GM12878 (cell line): ENCODE results near the gene MSLN. TPM values are rescaled to one million over a fixed set of nuclear protein-coding genes. Genes with fewer than 3 reads are reported as not detected.

Source experiments
- ATAC-seq: fragments of 200-7000 bp; cut with Tn5 transposase; 3 replicates; pipeline ENCODE4 v1.9.1; 2020; ENCODE audit warnings: mild to moderate bottlenecking, moderate library complexity
- BruUV-seq: library from RNA; stranded (reverse); fragments of 400-500 nt; replicated peaks from 2 replicates; lab custom pipeline; 2021; lab: Mats Ljungman, UMichigan
- CTCF ChIA-PET: fragments of 300-600 bp; sonication (Branson Sonifier 250); formaldehyde crosslinking; extraction: SDS; loops from one replicate; lab custom pipeline; 2021; ENCODE audit warnings: inconsistent platforms; lab: Yijun Ruan, JAX
- POLR2A ChIA-PET: fragments of 350-600 bp; formaldehyde crosslinking; extraction: SDS; loops from one replicate; lab custom pipeline; 2021; ENCODE audit warnings: inconsistent platforms; lab: Charles Lee
- RAD21 ChIA-PET: fragments of 300-600 bp; sonication (Branson Sonifier 250); formaldehyde crosslinking; loops from one replicate; lab custom pipeline; 2023; ENCODE audit warnings: antibody characterized with exemption; ENCODE audit not compliant: unreplicated experiment; lab: Charles Lee
- SMC1A ChIA-PET: fragments of 300-600 bp; sonication (Branson Sonifier 250); formaldehyde crosslinking; loops from one replicate; lab custom pipeline; 2023; ENCODE audit not compliant: unreplicated experiment, uncharacterized antibody; lab: Charles Lee
- DNase-seq: peaks from one replicate; pipeline ENCODE4 v3.0.0-alpha.2; 2011; ENCODE audit warnings: low read depth, low spot score
- FAIRE-seq: peaks from 3 replicates; lab custom pipeline; 2011; peaks lifted over from hg19 to GRCh38; lab: Jason Lieb, UNC
- H2AFZ ChIP-seq: 2 replicates; pipeline ENCODE4 v1.6.0; 2011; ENCODE audit warnings: low read depth, low read length, control low read depth; ENCODE audit not compliant: control insufficient read depth
- H3K27ac ChIP-seq: 2 replicates; pipeline ENCODE4 v1.5.1; 2011; ENCODE audit warnings: control low read depth; ENCODE audit not compliant: control insufficient read depth, insufficient read depth
- H3K27me3 ChIP-seq, 2 experiments: replicated peaks in 1 of 2; 2 replicates each; pipeline versions ENCODE4 v1.6.0 to v1.6.1; 2011; ENCODE audit warnings: low read length in 1 of 2; ENCODE audit not compliant: control insufficient read depth in 2 of 2, insufficient read depth in 2 of 2
- H3K36me3 ChIP-seq, 2 experiments: 2 replicates each; pipeline ENCODE4 v1.5.1; 2011; ENCODE audit warnings: low read length in 1 of 2; ENCODE audit not compliant: control insufficient read depth in 2 of 2, insufficient read depth in 2 of 2
- H3K4me1 ChIP-seq: 2 replicates; pipeline ENCODE4 v1.6.1; 2011; ENCODE audit warnings: mild to moderate bottlenecking, low read length, moderate library complexity, mixed read lengths; ENCODE audit not compliant: control insufficient read depth, insufficient read depth
- H3K4me2 ChIP-seq: 2 replicates; pipeline ENCODE4 v1.6.0; 2011; ENCODE audit warnings: control low read depth; ENCODE audit not compliant: control insufficient read depth, insufficient read depth
- H3K4me3 ChIP-seq: fragments of 200-600 bp; sonication (generic); 2 replicates; pipeline ENCODE4 v1.5.1; 2016
- H3K79me2 ChIP-seq: 2 replicates; pipeline ENCODE4 v1.6.0; 2011; ENCODE audit warnings: low read length; ENCODE audit not compliant: control insufficient read depth, insufficient read depth
- H3K9ac ChIP-seq: 2 replicates; pipeline ENCODE4 v1.8.0; 2011; ENCODE audit warnings: low read length, control low read depth, mixed read lengths; ENCODE audit not compliant: control insufficient read depth, insufficient read depth
- H3K9me3 ChIP-seq: replicated peaks from 3 replicates; pipeline ENCODE4 v1.5.1; 2011; ENCODE audit warnings: mild to moderate bottlenecking, low read length; ENCODE audit not compliant: control insufficient read depth, insufficient read depth
- H4K20me1 ChIP-seq: 2 replicates; pipeline ENCODE4 v1.6.0; 2011; ENCODE audit not compliant: control insufficient read depth, insufficient read depth
- ATF7 ChIP-seq: fragments of 450-650 bp; IDR thresholded peaks from 2 replicates; pipeline ENCODE4 v1.6.1; 2016; ENCODE audit warnings: low read depth, mild to moderate bottlenecking
- EED ChIP-seq: sonication (generic); IDR thresholded peaks from 2 replicates; pipeline ENCODE4 v1.6.1; 2016; ENCODE audit warnings: antibody characterized with exemption, low read depth
- EGR1 ChIP-seq, 2 experiments: IDR thresholded peaks; 1 replicate in 1 of 2; 2 replicates in 1 of 2; pipeline ENCODE4 v1.6.1; 2011 to 2012; ENCODE audit warnings: low read depth in 2 of 2, low read length in 2 of 2, borderline replicate concordance in 1 of 2, mild to moderate bottlenecking in 1 of 2, moderate library complexity in 1 of 2
- IKZF2 ChIP-seq, 2 experiments: fragments of 450-650 bp; IDR thresholded peaks; 2 replicates each; pipeline ENCODE4 v1.6.1; 2017; ENCODE audit warnings: mild to moderate bottlenecking in 2 of 2, moderate library complexity in 2 of 2
- JUNB ChIP-seq: IDR thresholded peaks from 2 replicates; pipeline ENCODE4 v1.6.1; 2016; ENCODE audit warnings: antibody characterized with exemption, mild to moderate bottlenecking
- NR2F1 ChIP-seq: fragments of 450-650 bp; conservative IDR thresholded peaks from 2 replicates; pipeline ENCODE4 v1.6.1; 2017; ENCODE audit warnings: mild to moderate bottlenecking
- POU2F2 ChIP-seq: IDR thresholded peaks from 3 replicates; pipeline ENCODE4 v1.6.1; 2011; ENCODE audit warnings: low read depth, mild to moderate bottlenecking, low read length, borderline replicate concordance
- SMARCA5 ChIP-seq: fragments of 450-650 bp; IDR thresholded peaks from 2 replicates; pipeline ENCODE4 v1.6.1; 2017; ENCODE audit warnings: mild to moderate bottlenecking
- ZNF24 ChIP-seq: fragments of 450-650 bp; IDR thresholded peaks from 2 replicates; pipeline ENCODE4 v1.6.1; 2017; ENCODE audit warnings: antibody characterized with exemption, mild to moderate bottlenecking
- WGBS: methylation state at CpG from one replicate; pipeline ENCODE4 v1.1.6; 2016; ENCODE audit warnings: low lambda C conversion rate; ENCODE audit not compliant: insufficient replicate concordance, insufficient coverage; ENCODE audit errors: missing lambda C conversion rate; 5-methylcytosine and 5-hydroxymethylcytosine counted together
- in situ Hi-C: fragments of 300-500 bp; cut with MboI; formaldehyde crosslinking; loops from 9 replicates; pipeline ENCODE4 v1.14.3; 2018; ENCODE audit warnings: mixed read lengths
- intact Hi-C: fragments of 100-400 bp; cut with micrococcal nuclease; formaldehyde crosslinking; loops from one replicate; pipeline ENCODE4 v1.14.2; 2022; ENCODE audit not compliant: unreplicated experiment
- polyA plus RNA-seq, 11 experiments: library from polyadenylated mRNA; depleted of rRNA in 4 of 11; unstranded in 6 of 11; stranded (reverse) in 5 of 11; fragments of >200 nt; fragmentation: Nextera tagmentation in 4 of 11; fragmentation: Illumina TruSeq in 1 of 11; extraction: Ambion mirVana in 4 of 11; extraction: Trizol in 1 of 11; gene quantifications; 1 replicate in 1 of 11; 2 replicates in 10 of 11; pipeline versions ENCODE4 v1.2.1 to v1.2.3, GENCODE V29; 2011 to 2016; ENCODE audit warnings: inconsistent platforms in 2 of 11, missing spikeins in 2 of 11, low read depth in 1 of 11
- total RNA-seq, 4 experiments: library from RNA; depleted of rRNA in 3 of 4; stranded (reverse); fragments of >200 nt in 3 of 4; fragmentation: Illumina TruSeq in 1 of 4; extraction: Trizol in 1 of 4; gene quantifications; 2 replicates each; pipeline versions ENCODE4 v1.2.1 to v1.2.3, GENCODE V29; 2013 to 2021
- TF ChIP-seq, protein P1 (sequence below): IDR thresholded peaks from 2 replicates; pipeline ENCODE4 v1.6.1; 2011; ENCODE audit warnings: low read depth, low read length, improper control_type of control experiment, borderline replicate concordance
- TF ChIP-seq, protein P2 (sequence below): IDR thresholded peaks from 2 replicates; pipeline ENCODE4 v1.6.1; 2011; ENCODE audit warnings: mild to moderate bottlenecking, low read depth, low read length, moderate library complexity; ENCODE audit not compliant: insufficient replicate concordance

MSLN gene
- total and polyA plus RNA-seq, 10 of the 15 experiments (the other 5 are each of a cell fraction or from before 2014, with no cell fraction given), result 0.08 TPM; not detected in 9

DNA sequence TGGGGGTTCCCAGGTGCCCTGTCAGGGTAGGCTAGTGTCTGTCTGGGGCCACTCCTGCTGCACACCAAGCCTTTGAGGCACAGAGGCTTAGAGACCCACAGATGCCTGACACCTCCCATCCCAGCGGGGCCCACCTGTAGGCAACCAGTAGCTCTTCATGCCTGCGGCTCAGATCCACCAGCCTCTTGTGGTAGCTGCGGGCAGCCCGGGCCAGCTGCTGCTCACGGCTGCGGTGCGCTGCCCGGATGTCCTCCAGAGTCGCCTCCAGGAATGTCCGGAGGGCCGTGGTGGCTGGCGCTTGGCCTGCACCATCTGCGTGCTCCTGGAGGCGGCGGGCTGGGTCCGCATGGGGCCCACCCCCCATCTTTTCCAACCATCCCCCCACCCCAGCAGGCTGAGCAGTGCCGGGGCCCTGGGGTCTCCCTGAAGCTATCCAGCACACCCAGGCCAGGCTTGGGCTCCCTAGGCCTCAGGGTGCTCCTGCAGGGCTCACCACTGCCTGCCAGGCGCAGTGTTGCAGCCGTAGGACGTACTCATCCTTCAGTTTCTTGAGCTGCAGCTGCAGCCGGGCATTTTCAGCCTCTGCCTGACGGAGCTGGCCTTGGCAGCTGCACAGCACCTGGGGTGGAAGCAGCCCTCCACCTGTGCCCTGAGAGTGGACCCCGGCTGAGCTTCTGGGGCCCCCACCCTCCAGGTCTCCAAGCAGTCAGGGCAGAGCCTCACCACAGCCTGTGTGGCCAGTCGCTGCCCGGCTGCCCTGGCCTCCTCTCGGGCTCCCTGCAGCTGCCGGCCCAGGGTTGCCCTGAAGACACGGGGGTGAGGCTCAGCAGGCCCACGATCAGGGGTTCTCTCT, 36.1 kb upstream of the MSLN start:
- no peak for FAIRE-seq
- TF ChIP-seq, protein P1, sequence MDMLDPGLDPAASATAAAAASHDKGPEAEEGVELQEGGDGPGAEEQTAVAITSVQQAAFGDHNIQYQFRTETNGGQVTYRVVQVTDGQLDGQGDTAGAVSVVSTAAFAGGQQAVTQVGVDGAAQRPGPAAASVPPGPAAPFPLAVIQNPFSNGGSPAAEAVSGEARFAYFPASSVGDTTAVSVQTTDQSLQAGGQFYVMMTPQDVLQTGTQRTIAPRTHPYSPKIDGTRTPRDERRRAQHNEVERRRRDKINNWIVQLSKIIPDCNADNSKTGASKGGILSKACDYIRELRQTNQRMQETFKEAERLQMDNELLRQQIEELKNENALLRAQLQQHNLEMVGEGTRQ, result no peak
- no peak for TF ChIP-seq EGR1 (IDR thresholded peaks at IDR 0.05; ENCODE audit: borderline replicate concordance in 1 of 2, low read depth in 2 of 2, low read length in 2 of 2)
- TF ChIP-seq, protein P2, sequence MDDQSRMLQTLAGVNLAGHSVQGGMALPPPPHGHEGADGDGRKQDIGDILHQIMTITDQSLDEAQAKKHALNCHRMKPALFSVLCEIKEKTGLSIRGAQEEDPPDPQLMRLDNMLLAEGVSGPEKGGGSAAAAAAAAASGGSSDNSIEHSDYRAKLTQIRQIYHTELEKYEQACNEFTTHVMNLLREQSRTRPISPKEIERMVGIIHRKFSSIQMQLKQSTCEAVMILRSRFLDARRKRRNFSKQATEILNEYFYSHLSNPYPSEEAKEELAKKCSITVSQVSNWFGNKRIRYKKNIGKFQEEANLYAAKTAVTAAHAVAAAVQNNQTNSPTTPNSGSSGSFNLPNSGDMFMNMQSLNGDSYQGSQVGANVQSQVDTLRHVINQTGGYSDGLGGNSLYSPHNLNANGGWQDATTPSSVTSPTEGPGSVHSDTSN, result no peak
- TF ChIP-seq SMARCA5, result no peak
- TF ChIP-seq EED, result no peak
- TF ChIP-seq POU2F2, result no peak
- no peak for TF ChIP-seq ZNF24
- TF ChIP-seq ATF7, result no peak
- no peak for TF ChIP-seq NR2F1
- TF ChIP-seq IKZF2 (IDR thresholded peaks at IDR 0.05), result no peak
- no peak for TF ChIP-seq JUNB
- H3K4me1 ChIP-seq, result peaks cover 18% of the 10 kb centered on the region
- no TSS peak for BruUV-seq
- H2AFZ ChIP-seq, result no peak overlapping the region
- no peak overlapping the region for H3K4me3 ChIP-seq
- ChIA-PET POLR2A (interaction anchor here (0.5 to 6.3 kb wide), 2 partner anchors 14 to 157 kb away, joined by 3 to 60 read pairs; partner anchors contain the start of gene CIAO3), SMC1A (interaction anchor here (1.7 kb wide), 1 partner anchor 10 kb away, joined by 3 read pairs; the partner anchor contains the start of gene METRN), CTCF (interaction anchor here (1.0 to 1.7 kb wide), 3 partner anchors 12 to 62 kb away, joined by 3 to 5 read pairs (median 3); no protein-coding TSS in a partner anchor), RAD21 (interaction anchor here (0.5 to 2.3 kb wide), 2 partner anchors 11 to 12 kb away, joined by 3 to 6 read pairs; no protein-coding TSS in a partner anchor)
- no peaks in the 10 kb centered on the region for H3K9me3 ChIP-seq
- WGBS, result 50% methylated on average over 24 of the region's 29 CpGs
- no peak overlapping the region for H3K27ac ChIP-seq
- H4K20me1 ChIP-seq, result no peaks in the 10 kb centered on the region
- no peak for DNase-seq
- no peak overlapping the region for H3K4me2 ChIP-seq
- H3K27me3 ChIP-seq, result no peaks in the 10 kb centered on the region
- in situ Hi-C loops (no loop called here), intact Hi-C loops (no loop called here)
- H3K79me2 ChIP-seq, result no peaks in the 10 kb centered on the region; the same call in none of the 2 replicates
- H3K36me3 ChIP-seq, result no peaks in the 10 kb centered on the region; a peak in 1 of 4 replicates
- no peak overlapping the region for H3K9ac ChIP-seq
- no peak for ATAC-seq
